ENCODE measurements around the gene ZSWIM9.

The ZSWIM9 gene

DNA sequence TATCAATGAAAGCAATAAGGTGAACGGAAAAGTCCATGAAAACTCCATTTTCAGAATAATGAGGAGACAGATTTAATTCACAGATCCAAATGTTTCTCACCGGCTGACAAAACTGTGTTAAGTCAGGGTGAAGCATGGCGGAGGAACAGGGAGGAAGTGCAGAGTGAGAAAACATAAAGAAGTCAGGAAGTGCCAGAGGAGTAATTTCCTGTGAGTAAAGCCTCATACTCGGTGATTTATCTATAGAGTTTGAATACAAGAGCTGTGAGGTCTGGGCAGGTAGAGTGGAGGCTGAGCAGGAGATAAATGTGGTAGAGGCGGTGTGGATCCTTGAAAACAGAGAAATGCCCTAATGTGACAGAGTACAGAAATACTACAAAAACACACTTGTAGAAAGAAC is 73.8 kb downstream of the ZSWIM9 start:
- TF ChIP-seq, protein P1, sequence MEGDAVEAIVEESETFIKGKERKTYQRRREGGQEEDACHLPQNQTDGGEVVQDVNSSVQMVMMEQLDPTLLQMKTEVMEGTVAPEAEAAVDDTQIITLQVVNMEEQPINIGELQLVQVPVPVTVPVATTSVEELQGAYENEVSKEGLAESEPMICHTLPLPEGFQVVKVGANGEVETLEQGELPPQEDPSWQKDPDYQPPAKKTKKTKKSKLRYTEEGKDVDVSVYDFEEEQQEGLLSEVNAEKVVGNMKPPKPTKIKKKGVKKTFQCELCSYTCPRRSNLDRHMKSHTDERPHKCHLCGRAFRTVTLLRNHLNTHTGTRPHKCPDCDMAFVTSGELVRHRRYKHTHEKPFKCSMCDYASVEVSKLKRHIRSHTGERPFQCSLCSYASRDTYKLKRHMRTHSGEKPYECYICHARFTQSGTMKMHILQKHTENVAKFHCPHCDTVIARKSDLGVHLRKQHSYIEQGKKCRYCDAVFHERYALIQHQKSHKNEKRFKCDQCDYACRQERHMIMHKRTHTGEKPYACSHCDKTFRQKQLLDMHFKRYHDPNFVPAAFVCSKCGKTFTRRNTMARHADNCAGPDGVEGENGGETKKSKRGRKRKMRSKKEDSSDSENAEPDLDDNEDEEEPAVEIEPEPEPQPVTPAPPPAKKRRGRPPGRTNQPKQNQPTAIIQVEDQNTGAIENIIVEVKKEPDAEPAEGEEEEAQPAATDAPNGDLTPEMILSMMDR (IDR thresholded peaks at IDR 0.05; ENCODE audit: low read depth, low read length, missing control alignments), result no peak
- DNase-seq (ENCODE audit: low read depth), result no peak
- no peak overlapping the region for H3K4me3 ChIP-seq (ENCODE audit: low read depth, low read length)
- in situ Hi-C loops (cut with HindIII; ENCODE audit: low sequenced_read_pairs), result no loop called here

DNA sequence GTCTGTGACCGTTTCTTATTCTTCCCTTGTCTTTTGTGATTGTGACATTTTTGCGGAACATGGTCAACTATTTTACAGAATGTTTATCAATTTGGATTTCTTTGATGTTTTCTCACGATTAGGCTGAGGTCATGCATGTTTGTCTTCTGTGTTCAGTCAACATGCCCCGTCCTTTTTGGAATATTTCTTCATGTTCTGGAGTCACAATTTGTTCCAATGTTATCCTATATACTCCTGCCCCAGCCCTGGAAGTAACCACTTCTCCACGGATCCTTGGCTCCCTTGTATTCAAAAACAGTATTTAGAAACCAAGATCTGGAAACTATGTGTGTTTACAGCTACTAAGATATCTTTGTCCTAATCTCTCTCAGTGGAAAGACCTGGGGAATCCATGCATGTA is 75.6 kb downstream of the ZSWIM9 start:
- in situ Hi-C loops (cut with HindIII; ENCODE audit: low sequenced_read_pairs), result no loop called here
- TF ChIP-seq, protein P1 (IDR thresholded peaks at IDR 0.05; ENCODE audit: low read depth, low read length, missing control alignments), result no peak
- H3K4me3 ChIP-seq (ENCODE audit: low read depth, low read length), result no peak overlapping the region
- DNase-seq (ENCODE audit: low read depth), result no peak

DNA sequence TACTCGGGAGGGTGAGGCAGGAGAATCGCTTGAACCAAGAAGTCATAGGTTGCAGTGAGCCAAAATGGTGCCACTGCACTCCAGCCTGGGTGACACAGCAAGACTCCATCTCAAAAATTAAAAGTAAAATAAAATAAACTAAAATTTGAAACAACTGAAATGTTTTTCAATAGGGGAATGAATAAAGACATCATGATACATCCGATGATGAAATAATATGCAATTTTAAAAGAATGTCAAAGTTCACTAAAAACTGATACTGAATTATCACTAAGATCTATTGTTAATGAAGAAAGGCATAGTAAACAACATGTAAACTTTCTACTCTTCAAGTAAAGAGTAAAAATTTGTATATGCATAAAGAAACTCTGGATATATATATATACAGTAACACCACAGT is 76.7 kb downstream of the ZSWIM9 start:
- H3K4me3 ChIP-seq (ENCODE audit: low read depth, low read length), result no peak overlapping the region
- in situ Hi-C loops (cut with HindIII; ENCODE audit: low sequenced_read_pairs), result no loop called here
- no peak for DNase-seq (ENCODE audit: low read depth)
- TF ChIP-seq, protein P1 (IDR thresholded peaks at IDR 0.05; ENCODE audit: low read depth, low read length, missing control alignments), result no peak
